ENCODE data around the gene PRKCSH.

PRKCSH gene

DNA sequence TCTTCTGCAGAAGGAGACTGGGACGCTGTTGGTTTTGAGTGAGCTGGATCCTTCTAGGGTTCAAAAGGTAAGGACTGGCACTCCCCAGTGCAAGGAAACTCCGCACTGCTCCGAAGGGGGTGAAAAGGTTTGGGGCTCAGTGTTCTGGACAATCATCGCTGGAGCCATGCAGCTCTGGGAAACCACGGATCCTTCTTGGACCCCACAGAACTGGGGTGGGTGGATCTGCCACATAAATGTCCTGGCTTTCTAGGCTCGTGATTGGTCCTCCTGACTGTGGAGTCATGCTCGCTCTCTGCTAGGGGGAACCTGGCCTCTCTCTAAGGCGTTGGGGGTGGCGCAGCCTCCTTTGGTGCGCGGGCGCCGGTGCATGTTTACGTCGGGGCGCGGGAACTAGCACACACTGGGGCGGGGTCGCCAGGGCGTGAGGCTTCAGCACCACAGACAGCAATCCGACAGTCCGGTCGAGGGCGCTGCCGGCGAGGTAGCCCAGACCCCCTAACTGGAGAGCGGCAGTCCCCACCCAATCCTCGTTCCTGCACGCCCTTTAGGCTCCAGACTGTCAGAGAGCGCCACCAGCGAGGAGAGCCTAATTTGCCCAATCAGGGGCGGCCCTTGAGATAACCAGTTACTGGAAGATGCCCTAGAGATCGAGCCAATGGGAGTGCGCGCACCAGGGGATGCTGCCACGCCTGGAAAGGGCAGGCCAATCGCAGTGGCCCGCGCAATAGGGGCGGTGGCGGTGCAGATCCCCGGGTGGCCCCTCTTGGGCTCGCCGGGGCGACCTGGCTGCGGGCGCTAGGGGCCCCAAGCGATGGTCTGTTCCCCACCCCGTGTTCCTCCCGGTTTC lies 46.3 kb downstream of the PRKCSH start:
- peaks cover 59% of the 10 kb centered on the region for H3K27me3 Mint-ChIP-seq (ENCODE audit: low read depth, poor library complexity)
- peaks cover 5% of the 10 kb centered on the region for H3K4me1 Mint-ChIP-seq
- H3K9me3 Mint-ChIP-seq: peaks cover 8% of the 10 kb centered on the region
- DNase-seq: peak; percentile 82
- no peak overlapping the region for H3K27ac Mint-ChIP-seq
- TF ChIP-seq, protein P1, sequence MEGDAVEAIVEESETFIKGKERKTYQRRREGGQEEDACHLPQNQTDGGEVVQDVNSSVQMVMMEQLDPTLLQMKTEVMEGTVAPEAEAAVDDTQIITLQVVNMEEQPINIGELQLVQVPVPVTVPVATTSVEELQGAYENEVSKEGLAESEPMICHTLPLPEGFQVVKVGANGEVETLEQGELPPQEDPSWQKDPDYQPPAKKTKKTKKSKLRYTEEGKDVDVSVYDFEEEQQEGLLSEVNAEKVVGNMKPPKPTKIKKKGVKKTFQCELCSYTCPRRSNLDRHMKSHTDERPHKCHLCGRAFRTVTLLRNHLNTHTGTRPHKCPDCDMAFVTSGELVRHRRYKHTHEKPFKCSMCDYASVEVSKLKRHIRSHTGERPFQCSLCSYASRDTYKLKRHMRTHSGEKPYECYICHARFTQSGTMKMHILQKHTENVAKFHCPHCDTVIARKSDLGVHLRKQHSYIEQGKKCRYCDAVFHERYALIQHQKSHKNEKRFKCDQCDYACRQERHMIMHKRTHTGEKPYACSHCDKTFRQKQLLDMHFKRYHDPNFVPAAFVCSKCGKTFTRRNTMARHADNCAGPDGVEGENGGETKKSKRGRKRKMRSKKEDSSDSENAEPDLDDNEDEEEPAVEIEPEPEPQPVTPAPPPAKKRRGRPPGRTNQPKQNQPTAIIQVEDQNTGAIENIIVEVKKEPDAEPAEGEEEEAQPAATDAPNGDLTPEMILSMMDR (IDR thresholded peaks at IDR 0.05): no peak
- H3K4me3 Mint-ChIP-seq: peak overlapping the region; percentile 48
- H3K36me3 Mint-ChIP-seq (ENCODE audit: low read depth): peaks cover 15% of the 10 kb centered on the region

DNA sequence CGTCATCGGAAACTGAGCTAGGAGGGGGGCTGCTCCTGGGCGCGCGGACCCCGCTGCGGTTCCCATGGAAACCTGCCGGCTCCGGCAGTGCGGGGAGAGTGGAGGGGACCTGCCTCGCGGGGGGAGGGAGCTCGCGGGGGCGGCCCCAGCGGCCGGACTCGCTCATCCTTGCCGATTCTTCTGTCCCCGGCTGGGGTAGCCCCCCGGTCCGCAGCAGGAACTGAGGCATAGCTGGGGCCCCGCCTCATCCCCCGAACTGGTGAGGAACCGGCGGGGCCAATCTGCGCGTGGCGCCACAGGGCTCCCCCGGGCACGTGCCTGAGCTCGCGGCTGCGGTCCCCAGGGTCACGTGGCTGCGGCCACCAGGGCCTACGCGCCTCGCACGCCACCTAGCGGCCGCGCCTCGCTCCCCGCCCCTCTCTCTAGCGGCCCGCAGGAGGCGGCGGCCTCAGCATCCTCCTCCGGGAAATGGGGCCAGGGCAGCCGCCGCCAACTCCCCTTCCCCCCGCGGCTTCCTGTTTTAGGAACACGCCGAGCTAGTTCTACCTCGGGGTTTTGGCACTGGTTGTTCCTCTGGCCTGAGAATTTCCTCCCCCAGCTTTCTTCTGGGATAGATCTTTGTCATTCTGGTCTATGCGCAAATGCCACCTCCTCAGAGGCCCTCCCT lies 47.1 kb downstream of the PRKCSH start:
- Mint-ChIP-seq H3K27ac (no peak overlapping the region), H3K27me3 (ENCODE audit: low read depth, poor library complexity) (peaks cover 51% of the 10 kb centered on the region), H3K9me3 (peaks cover 8% of the 10 kb centered on the region), H3K36me3 (ENCODE audit: low read depth) (peaks cover 15% of the 10 kb centered on the region), H3K4me3 (peak overlapping the region; percentile 48), H3K4me1 (peaks cover 5% of the 10 kb centered on the region)
- peak; percentile 83 for DNase-seq
- TF ChIP-seq, protein P1 (IDR thresholded peaks at IDR 0.05): peak; percentile 88

GRCh38 chr19:11483366-11484111 lies 48.1 kb downstream of the PRKCSH start:
- no peak overlapping the region for H3K27ac Mint-ChIP-seq

GRCh38 chr19:11485245-11485837 lies 49.9 kb downstream of the PRKCSH start:
- TF ChIP-seq, protein P1 (IDR thresholded peaks at IDR 0.05): no peak
- peaks cover 4% of the 10 kb centered on the region for H3K9me3 Mint-ChIP-seq
- no peak for DNase-seq
- H3K4me3 Mint-ChIP-seq: no peak overlapping the region
- peaks cover 22% of the 10 kb centered on the region for H3K36me3 Mint-ChIP-seq (ENCODE audit: low read depth)
- peaks cover 31% of the 10 kb centered on the region for H3K27me3 Mint-ChIP-seq (ENCODE audit: low read depth, poor library complexity)
- no peak overlapping the region for H3K27ac Mint-ChIP-seq
- peaks cover 5% of the 10 kb centered on the region for H3K4me1 Mint-ChIP-seq

More at GRCh38 chr19:11483366-11484111, 48.1 kb downstream of the PRKCSH start:
- peaks cover 15% of the 10 kb centered on the region for H3K36me3 Mint-ChIP-seq (ENCODE audit: low read depth)
- peaks cover 5% of the 10 kb centered on the region for H3K4me1 Mint-ChIP-seq
- H3K27me3 Mint-ChIP-seq (ENCODE audit: low read depth, poor library complexity): peaks cover 41% of the 10 kb centered on the region
- no peak for DNase-seq
- TF ChIP-seq, protein P1 (IDR thresholded peaks at IDR 0.05): no peak
- H3K9me3 Mint-ChIP-seq: peaks cover 8% of the 10 kb centered on the region
- H3K4me3 Mint-ChIP-seq: no peak overlapping the region

DNA sequence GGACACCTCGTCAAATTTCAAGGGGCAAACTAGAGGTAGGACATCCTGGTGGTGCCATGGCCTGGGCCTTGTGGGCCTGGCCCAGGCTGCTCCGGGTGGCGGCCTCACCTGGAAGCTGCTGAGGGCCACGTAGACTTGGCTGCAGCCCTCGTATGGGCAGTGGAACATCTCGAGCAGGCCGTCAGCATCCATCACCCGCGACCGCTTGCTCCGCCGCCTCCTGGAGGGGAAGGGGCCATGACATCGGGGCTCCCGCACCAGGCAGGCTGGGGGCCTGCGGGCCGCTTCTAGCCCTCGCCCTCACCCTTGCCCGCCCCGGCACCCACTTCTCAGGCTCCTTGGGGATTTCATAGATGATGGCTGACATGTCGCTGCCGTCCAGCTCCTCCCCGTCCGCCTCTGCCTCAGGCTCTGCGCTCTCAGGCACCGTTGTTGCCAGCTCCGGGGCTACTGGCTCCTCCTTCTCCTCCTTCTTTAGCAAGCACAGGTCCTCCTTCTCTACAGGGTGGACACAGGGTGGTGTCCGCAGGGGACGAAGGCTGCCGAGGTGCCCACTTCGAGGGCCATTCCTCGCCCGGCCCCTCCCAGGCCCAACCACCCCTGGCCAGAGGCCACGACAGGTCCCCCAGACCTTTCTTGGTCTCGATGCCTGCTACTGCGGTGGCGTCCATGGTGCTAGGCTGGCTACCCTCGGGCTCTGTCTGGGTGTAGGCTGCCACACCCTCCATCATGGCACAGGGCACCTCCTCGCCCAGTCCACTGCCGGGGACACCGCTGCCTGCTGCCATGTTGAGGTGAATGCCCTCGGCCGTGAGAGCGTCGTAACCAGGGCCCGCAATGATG lies 51.4 kb downstream of the PRKCSH start:
- Mint-ChIP-seq H3K9me3 (no peaks in the 10 kb centered on the region), H3K27me3 (ENCODE audit: low read depth, poor library complexity) (peaks cover 17% of the 10 kb centered on the region), H3K27ac (no peak overlapping the region), H3K36me3 (ENCODE audit: low read depth) (peaks cover 30% of the 10 kb centered on the region), H3K4me1 (peaks cover under 1% of the 10 kb centered on the region), H3K4me3 (no peak overlapping the region)
- no peak for DNase-seq
- TF ChIP-seq, protein P1 (IDR thresholded peaks at IDR 0.05): no peak
